ENCODE results near the gene EXOG.

DNA sequence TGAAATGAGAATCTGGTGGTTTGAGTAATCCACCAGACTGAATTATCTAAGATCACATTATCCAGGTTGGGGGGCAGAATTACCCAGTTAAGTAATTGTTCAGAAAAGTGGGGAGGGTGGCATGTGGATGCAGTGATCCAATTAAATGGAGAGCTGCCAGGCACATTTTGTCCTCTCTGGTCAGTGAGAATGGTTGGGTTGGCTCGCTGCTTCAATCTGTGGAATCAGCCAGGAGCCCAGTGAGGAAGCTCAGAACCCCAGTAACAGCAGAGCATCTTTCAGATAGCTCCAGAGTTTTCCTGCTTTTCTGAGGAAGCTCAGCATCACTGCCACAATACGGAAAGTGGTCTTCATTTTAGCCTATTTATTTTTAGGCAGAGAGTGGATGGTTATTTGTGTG lies 6.4 kb upstream of the EXOG start:
- no peak for TF ChIP-seq POLR2A (IDR thresholded peaks at IDR 0.05; ENCODE audit: extremely low read depth, insufficient read length)
- TF ChIP-seq, protein P1, sequence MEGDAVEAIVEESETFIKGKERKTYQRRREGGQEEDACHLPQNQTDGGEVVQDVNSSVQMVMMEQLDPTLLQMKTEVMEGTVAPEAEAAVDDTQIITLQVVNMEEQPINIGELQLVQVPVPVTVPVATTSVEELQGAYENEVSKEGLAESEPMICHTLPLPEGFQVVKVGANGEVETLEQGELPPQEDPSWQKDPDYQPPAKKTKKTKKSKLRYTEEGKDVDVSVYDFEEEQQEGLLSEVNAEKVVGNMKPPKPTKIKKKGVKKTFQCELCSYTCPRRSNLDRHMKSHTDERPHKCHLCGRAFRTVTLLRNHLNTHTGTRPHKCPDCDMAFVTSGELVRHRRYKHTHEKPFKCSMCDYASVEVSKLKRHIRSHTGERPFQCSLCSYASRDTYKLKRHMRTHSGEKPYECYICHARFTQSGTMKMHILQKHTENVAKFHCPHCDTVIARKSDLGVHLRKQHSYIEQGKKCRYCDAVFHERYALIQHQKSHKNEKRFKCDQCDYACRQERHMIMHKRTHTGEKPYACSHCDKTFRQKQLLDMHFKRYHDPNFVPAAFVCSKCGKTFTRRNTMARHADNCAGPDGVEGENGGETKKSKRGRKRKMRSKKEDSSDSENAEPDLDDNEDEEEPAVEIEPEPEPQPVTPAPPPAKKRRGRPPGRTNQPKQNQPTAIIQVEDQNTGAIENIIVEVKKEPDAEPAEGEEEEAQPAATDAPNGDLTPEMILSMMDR (IDR thresholded peaks at IDR 0.05; ENCODE audit: low read depth, low read length) = no peak
- TF ChIP-seq, protein P2, sequence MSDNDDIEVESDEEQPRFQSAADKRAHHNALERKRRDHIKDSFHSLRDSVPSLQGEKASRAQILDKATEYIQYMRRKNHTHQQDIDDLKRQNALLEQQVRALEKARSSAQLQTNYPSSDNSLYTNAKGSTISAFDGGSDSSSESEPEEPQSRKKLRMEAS (IDR thresholded peaks at IDR 0.05; ENCODE audit: low read depth, low read length) = no peak
